MM.1S (cell line): ENCODE measurements around the gene PFN2.

ENCODE experiments used
- DNase-seq: peaks from one replicate; pipeline ENCODE4 v3.0.0-alpha.2; 2015
- H2AFZ ChIP-seq: fragments of 300-600 bp; sonication (generic); 2 replicates; pipeline ENCODE4 v1.6.0; 2016; ENCODE audit warnings: antibody characterized with exemption, low read length
- H3F3A ChIP-seq: fragments of 300-600 bp; sonication (generic); 2 replicates; pipeline ENCODE4 v1.6.1; 2016; ENCODE audit warnings: mild to moderate bottlenecking, antibody characterized with exemption, low read length, moderate library complexity, mixed read lengths; ENCODE audit not compliant: insufficient read depth
- H3K27ac ChIP-seq: fragments of 300-600 bp; sonication (generic); 2 replicates; pipeline ENCODE4 v1.5.1; 2016; ENCODE audit warnings: mild to moderate bottlenecking, low read length
- H3K27me3 ChIP-seq: fragments of 300-600 bp; sonication (generic); replicated peaks from 2 replicates; pipeline ENCODE4 v1.6.0; 2016; ENCODE audit warnings: low read length; ENCODE audit not compliant: insufficient read depth
- H3K36me3 ChIP-seq: fragments of 300-600 bp; sonication (generic); replicated peaks from 2 replicates; pipeline ENCODE4 v1.6.1; 2016; ENCODE audit warnings: mild to moderate bottlenecking, low read length, mixed read lengths; ENCODE audit not compliant: insufficient read depth
- H3K4me1 ChIP-seq: fragments of 300-600 bp; sonication (generic); 2 replicates; pipeline ENCODE4 v1.6.1; 2016; ENCODE audit warnings: low read length, mixed read lengths
- H3K4me2 ChIP-seq: fragments of 300-600 bp; sonication (generic); 2 replicates; pipeline ENCODE4 v1.6.0; 2016; ENCODE audit warnings: low read depth, low read length
- H3K4me3 ChIP-seq: fragments of 300-600 bp; sonication (generic); 2 replicates; pipeline ENCODE4 v1.5.1; 2016; ENCODE audit warnings: low read length, mixed read lengths
- H3K79me2 ChIP-seq: fragments of 300-600 bp; sonication (generic); 2 replicates; pipeline ENCODE4 v1.6.1; 2016; ENCODE audit warnings: mixed run types, low read length, mixed read lengths
- H3K9ac ChIP-seq: fragments of 300-600 bp; sonication (generic); 2 replicates; pipeline ENCODE4 v1.6.1; 2016; ENCODE audit warnings: low read length, mixed read lengths
- H3K9me2 ChIP-seq: fragments of 300-600 bp; sonication (generic); replicated peaks from 2 replicates; pipeline ENCODE4 v1.6.1; 2016; ENCODE audit warnings: mild to moderate bottlenecking, low read length, mixed read lengths; ENCODE audit not compliant: insufficient read depth
- H3K9me3 ChIP-seq: fragments of 300-600 bp; sonication (generic); replicated peaks from 2 replicates; pipeline ENCODE4 v1.6.1; 2016; ENCODE audit warnings: mild to moderate bottlenecking, low read length, mixed read lengths; ENCODE audit not compliant: insufficient read depth
- H4K20me1 ChIP-seq: fragments of 300-600 bp; sonication (generic); 2 replicates; pipeline ENCODE4 v1.6.1; 2016; ENCODE audit warnings: mild to moderate bottlenecking, low read length, moderate library complexity, mixed read lengths; ENCODE audit not compliant: insufficient read depth
- EZH2 ChIP-seq: fragments of 300-600 bp; sonication (generic); optimal IDR thresholded peaks from 2 replicates; pipeline ENCODE3; 2017; ENCODE audit warnings: low read depth, mild to moderate bottlenecking, antibody characterized with exemption, low read length, mixed read lengths
- EZH2phosphoT487 ChIP-seq: fragments of 300-600 bp; sonication (generic); IDR thresholded peaks from 2 replicates; pipeline ENCODE4 v1.6.1; 2018; ENCODE audit warnings: antibody characterized with exemption, low read length
- TF ChIP-seq, protein P1 (sequence below): fragments of 300-600 bp; sonication (generic); IDR thresholded peaks from 2 replicates; pipeline ENCODE4 v1.5.1; 2016; ENCODE audit warnings: antibody characterized with exemption, low read length, mixed read lengths

Gene PFN2

GRCh38 chr3:149934524-149934923 is 36.2 kb downstream of the PFN2 start:
- Histone ChIP-seq H4K20me1 (no peaks in the 10 kb centered on the region), H3K9ac (no peak overlapping the region), H3K9me2 (no peaks in the 10 kb centered on the region), H3K36me3 (no peaks in the 10 kb centered on the region), H2AFZ (no peak overlapping the region), H3K9me3 (no peaks in the 10 kb centered on the region), H3K79me2 (no peaks in the 10 kb centered on the region), H3F3A (0 out of 2 replicates have a peak, but pooled peaks cover 9% of the 10 kb centered on the region), H3K4me2 (no peak overlapping the region), H3K4me1 (peaks cover 7% of the 10 kb centered on the region; the same call in 1 of the 2 replicates), H3K4me3 (no peak overlapping the region), H3K27ac (no peak overlapping the region), H3K27me3 (no peaks in the 10 kb centered on the region)
- DNase-seq, result no peak
- TF ChIP-seq EZH2 (no peak), EZH2phosphoT487 (no peak)
- TF ChIP-seq, protein P1, sequence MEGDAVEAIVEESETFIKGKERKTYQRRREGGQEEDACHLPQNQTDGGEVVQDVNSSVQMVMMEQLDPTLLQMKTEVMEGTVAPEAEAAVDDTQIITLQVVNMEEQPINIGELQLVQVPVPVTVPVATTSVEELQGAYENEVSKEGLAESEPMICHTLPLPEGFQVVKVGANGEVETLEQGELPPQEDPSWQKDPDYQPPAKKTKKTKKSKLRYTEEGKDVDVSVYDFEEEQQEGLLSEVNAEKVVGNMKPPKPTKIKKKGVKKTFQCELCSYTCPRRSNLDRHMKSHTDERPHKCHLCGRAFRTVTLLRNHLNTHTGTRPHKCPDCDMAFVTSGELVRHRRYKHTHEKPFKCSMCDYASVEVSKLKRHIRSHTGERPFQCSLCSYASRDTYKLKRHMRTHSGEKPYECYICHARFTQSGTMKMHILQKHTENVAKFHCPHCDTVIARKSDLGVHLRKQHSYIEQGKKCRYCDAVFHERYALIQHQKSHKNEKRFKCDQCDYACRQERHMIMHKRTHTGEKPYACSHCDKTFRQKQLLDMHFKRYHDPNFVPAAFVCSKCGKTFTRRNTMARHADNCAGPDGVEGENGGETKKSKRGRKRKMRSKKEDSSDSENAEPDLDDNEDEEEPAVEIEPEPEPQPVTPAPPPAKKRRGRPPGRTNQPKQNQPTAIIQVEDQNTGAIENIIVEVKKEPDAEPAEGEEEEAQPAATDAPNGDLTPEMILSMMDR, result no peak

GRCh38 chr3:149933858-149934257 is 36.8 kb downstream of the PFN2 start:
- no peak for TF ChIP-seq EZH2
- no peak for TF ChIP-seq EZH2phosphoT487
- TF ChIP-seq, protein P1, result no peak
- no peak overlapping the region for H2AFZ ChIP-seq
- H3K36me3 ChIP-seq, result no peaks in the 10 kb centered on the region
- no peak overlapping the region for H3K4me2 ChIP-seq
- H3F3A ChIP-seq, result 0 out of 2 replicates have a peak, but pooled peaks cover 9% of the 10 kb centered on the region
- no peaks in the 10 kb centered on the region for H3K9me2 ChIP-seq
- no peaks in the 10 kb centered on the region for H3K79me2 ChIP-seq
- H3K4me3 ChIP-seq, result no peak overlapping the region
- peaks cover 7% of the 10 kb centered on the region; the same call in 1 of the 2 replicates for H3K4me1 ChIP-seq
- no peak overlapping the region for H3K9ac ChIP-seq
- no peaks in the 10 kb centered on the region for H3K9me3 ChIP-seq
- H3K27me3 ChIP-seq, result no peaks in the 10 kb centered on the region
- peak; percentile 48 for DNase-seq
- H3K27ac ChIP-seq, result no peak overlapping the region
- H4K20me1 ChIP-seq, result no peaks in the 10 kb centered on the region

DNA sequence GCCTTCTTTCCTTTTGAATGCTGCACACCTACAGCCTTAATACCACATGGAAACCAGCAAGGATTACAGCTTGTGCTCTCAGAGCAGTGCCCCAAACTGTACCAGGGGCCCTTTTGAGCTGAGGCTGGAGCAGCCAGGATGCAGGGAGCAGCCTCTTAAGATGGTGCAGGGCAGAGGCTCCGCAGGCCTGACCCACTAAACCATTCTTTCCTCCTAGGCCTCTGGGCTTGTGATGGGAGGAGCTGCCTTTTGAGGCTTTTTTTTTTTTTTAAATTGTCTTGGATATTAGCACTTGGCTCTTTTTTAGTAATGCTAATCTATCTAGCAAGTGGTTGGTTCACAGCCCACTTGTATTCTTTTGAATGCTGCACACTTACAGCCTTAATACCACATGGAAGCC is 37.7 kb downstream of the PFN2 start:
- no peaks in the 10 kb centered on the region for H3K9me2 ChIP-seq
- no peaks in the 10 kb centered on the region for H3K36me3 ChIP-seq

More for the DNA sequence above, 37.7 kb downstream of the PFN2 start:
- no peaks in the 10 kb centered on the region for H4K20me1 ChIP-seq
- no peaks in the 10 kb centered on the region for H3K9me3 ChIP-seq
- no peak overlapping the region for H3K4me2 ChIP-seq
- H3K4me1 ChIP-seq, result peaks cover 7% of the 10 kb centered on the region; the same call in 1 of the 2 replicates
- H3K27ac ChIP-seq, result no peak overlapping the region
- no peak overlapping the region for H3K9ac ChIP-seq
- no peaks in the 10 kb centered on the region for H3K79me2 ChIP-seq
- no peaks in the 10 kb centered on the region for H3K27me3 ChIP-seq
- DNase-seq, result no peak
- no peak overlapping the region for H3K4me3 ChIP-seq
- H3F3A ChIP-seq, result 0 out of 2 replicates have a peak, but pooled peaks cover 9% of the 10 kb centered on the region
- H2AFZ ChIP-seq, result no peak overlapping the region
- TF ChIP-seq, protein P1, result no peak
- TF ChIP-seq EZH2phosphoT487 (no peak), EZH2 (no peak)
